Liver (tissue), 9 donors: ENCODE data around the gene PKD1. TPM values are rescaled to one million over a fixed set of nuclear protein-coding genes. Genes with fewer than 3 reads are reported as not detected.

Source experiments
- DNase-seq: peaks from one replicate; pipeline ENCODE4 v3.0.0-alpha.2; 2017; ENCODE audit warnings: low spot score
- H3K27ac ChIP-seq, 2 donors: one replicate each; pipeline ENCODE4 v1.7.0; 2013; ENCODE audit warnings: inconsistent platforms in 2 of 2, low read length in 2 of 2, control low read depth in 1 of 2, low read depth in 1 of 2, mild to moderate bottlenecking in 1 of 2
- H3K27me3 ChIP-seq, 4 donors: one replicate each; pipeline versions ENCODE4 v1.6.1 to v1.7.0; 2013; ENCODE audit warnings: low read length in 3 of 4, inconsistent platforms in 1 of 4, mild to moderate bottlenecking in 1 of 4, moderate library complexity in 1 of 4; ENCODE audit not compliant: control insufficient read depth in 4 of 4, insufficient read depth in 4 of 4
- H3K36me3 ChIP-seq, 4 donors: one replicate each; pipeline versions ENCODE4 v1.6.1 to v1.7.0; 2013; ENCODE audit warnings: low read length in 3 of 4, mild to moderate bottlenecking in 3 of 4, low read depth in 1 of 4, moderate library complexity in 1 of 4; ENCODE audit not compliant: control insufficient read depth in 4 of 4, insufficient read depth in 3 of 4
- H3K4me1 ChIP-seq, 4 donors: one replicate each; pipeline versions ENCODE4 v1.6.1 to v1.7.0; 2013; ENCODE audit warnings: low read length in 3 of 4, mild to moderate bottlenecking in 3 of 4, moderate library complexity in 1 of 4; ENCODE audit not compliant: control insufficient read depth in 4 of 4, insufficient read depth in 4 of 4
- H3K4me3 ChIP-seq, 3 donors: one replicate each; pipeline versions ENCODE4 v1.6.1 to v1.7.0; 2013; ENCODE audit warnings: low read length in 3 of 3, control low read depth in 1 of 3, low read depth in 1 of 3, mild to moderate bottlenecking in 1 of 3
- H3K9ac ChIP-seq, 2 donors: one replicate each; pipeline ENCODE4 v1.7.0; 2013; ENCODE audit warnings: low read length in 2 of 2, mild to moderate bottlenecking in 2 of 2, moderate library complexity in 2 of 2, control low read depth in 1 of 2, low read depth in 1 of 2
- H3K9me3 ChIP-seq, 4 donors: one replicate each; pipeline versions ENCODE4 v1.6.1 to v1.7.0; 2013; ENCODE audit warnings: low read length in 3 of 4; ENCODE audit not compliant: control insufficient read depth in 4 of 4
- CTCF ChIP-seq: fragments of 150-350 bp; IDR thresholded peaks from 2 replicates; pipeline ENCODE4 v1.5.1; 2017; ENCODE audit warnings: improper control_type of control experiment, low read depth, low read length; ENCODE audit not compliant: missing input control
- EGR1 ChIP-seq, 2 donors: IDR thresholded peaks; 2 replicates each; pipeline ENCODE4 v1.6.1; 2016 to 2018; ENCODE audit warnings: antibody characterized with exemption in 2 of 2, low read depth in 2 of 2
- FOXA1 ChIP-seq: IDR thresholded peaks from 2 replicates; pipeline ENCODE4 v1.6.1; 2016; ENCODE audit warnings: antibody characterized with exemption
- GABPA ChIP-seq, 2 donors: IDR thresholded peaks in 1 of 2; conservative IDR thresholded peaks in 1 of 2; 2 replicates each; pipeline ENCODE4 v1.6.1; 2016; ENCODE audit warnings: antibody characterized with exemption in 2 of 2, mild to moderate bottlenecking in 1 of 2, moderate library complexity in 1 of 2
- HNF4A ChIP-seq, 2 donors: conservative IDR thresholded peaks; 2 replicates each; pipeline ENCODE4 v1.6.1; 2016; ENCODE audit warnings: antibody characterized with exemption in 2 of 2, mild to moderate bottlenecking in 2 of 2
- NR2F2 ChIP-seq: IDR thresholded peaks from 2 replicates; pipeline ENCODE4 v1.6.1; 2016; ENCODE audit warnings: antibody characterized with exemption
- RAD21 ChIP-seq, 2 donors: IDR thresholded peaks; 2 replicates each; pipeline ENCODE4 v1.6.1; 2016; ENCODE audit warnings: antibody characterized with exemption in 2 of 2, mild to moderate bottlenecking in 2 of 2
- REST ChIP-seq: IDR thresholded peaks from 2 replicates; pipeline ENCODE4 v1.6.1; 2016; ENCODE audit warnings: antibody characterized with exemption, mild to moderate bottlenecking
- TAF1 ChIP-seq: conservative IDR thresholded peaks from 2 replicates; pipeline ENCODE4 v1.6.1; 2016; ENCODE audit warnings: antibody characterized with exemption, mild to moderate bottlenecking
- YY1 ChIP-seq: IDR thresholded peaks from 2 replicates; pipeline ENCODE4 v1.6.1; 2016; ENCODE audit warnings: antibody characterized with exemption, mild to moderate bottlenecking
- ZBTB33 ChIP-seq: IDR thresholded peaks from 2 replicates; pipeline ENCODE4 v1.6.1; 2016; ENCODE audit warnings: antibody characterized with exemption
- WGBS: extraction: QIAGEN DNeasy Blood & Tissue Kit; methylation state at CpG from one replicate; pipeline ENCODE4 v1.1.7; 2013; 5-methylcytosine and 5-hydroxymethylcytosine counted together
- polyA plus RNA-seq, 2 donors: library from polyadenylated mRNA; stranded (reverse) in 1 of 2; unstranded in 1 of 2; fragments of 200-250 nt in 1 of 2; fragments of >200 nt in 1 of 2; fragmentation: Nextera tagmentation in 1 of 2; extraction: Ambion mirVana in 1 of 2; gene quantifications; one replicate each; pipeline versions ENCODE4 v1.2.1 to v1.2.3, GENCODE V29; 2013 to 2015
- total RNA-seq, 2 donors: library from RNA; depleted of rRNA; stranded (reverse); fragments of >200 nt; gene quantifications; one replicate each; pipeline ENCODE4 v1.2.3, GENCODE V29; 2014
- TF ChIP-seq, protein P1 (sequence below): IDR thresholded peaks from 2 replicates; pipeline ENCODE4 v1.6.1; 2016; ENCODE audit warnings: antibody characterized with exemption
- donor health status: healthy.
- donor health status: healthy.
- donor health status: healthy.
- donor health status: healthy.
- donor health status: healthy.

PKD1 gene
- total and polyA plus RNA-seq, 4 donors: 8.0 to 58.4 (median 25.6) TPM

GRCh38 chr16:2056077-2056476, 79.6 kb downstream of the PKD1 start (continued):
- no peak for TF ChIP-seq TAF1
- no peak for TF ChIP-seq YY1
- TF ChIP-seq EGR1 (IDR thresholded peaks at IDR 0.05; ENCODE audit: low read depth in 2 of 2): no peak
- no peak for TF ChIP-seq REST
- no peak for TF ChIP-seq GABPA (IDR thresholded peaks at IDR 0.05 in 1 of 2, conservative IDR thresholded peaks at IDR 0.05 in 1 of 2)
- TF ChIP-seq NR2F2: no peak

DNA sequence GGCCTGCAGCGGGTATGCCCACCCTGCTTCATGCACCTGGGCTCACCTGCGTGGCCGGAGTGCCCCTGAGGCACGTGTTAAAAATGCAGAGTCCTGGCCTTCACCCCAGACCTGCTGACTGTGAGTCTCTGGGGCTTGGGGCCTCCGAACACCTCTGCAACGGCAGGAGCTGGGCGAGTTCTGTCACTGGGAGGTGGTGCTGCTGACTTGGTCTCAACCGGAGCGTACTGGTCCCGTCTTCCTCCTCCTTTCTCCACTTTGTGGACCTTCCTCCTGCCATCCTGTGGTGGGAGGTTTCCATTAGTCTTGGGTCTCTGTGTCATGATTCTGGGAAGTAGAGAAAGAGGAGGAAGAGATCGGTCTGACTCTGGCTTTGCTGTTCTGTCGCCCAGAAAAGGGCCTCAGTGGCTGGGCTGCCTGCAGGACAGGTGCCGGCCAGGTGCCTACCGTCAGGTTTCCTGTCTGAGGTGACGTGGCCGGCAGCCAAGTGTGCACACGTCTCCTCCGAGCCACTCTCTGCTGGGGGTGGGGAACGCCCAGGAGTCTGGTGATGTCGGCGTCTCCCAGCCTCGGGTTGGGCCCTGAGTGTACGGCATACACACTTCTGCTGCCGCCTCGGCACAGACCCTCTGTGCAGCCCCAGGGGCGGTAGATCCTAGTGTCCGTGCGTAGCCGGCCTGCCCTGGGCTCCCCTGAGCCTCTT, 81.0 kb downstream of the PKD1 start:
- no peak for TF ChIP-seq ZBTB33
- TF ChIP-seq, protein P1, sequence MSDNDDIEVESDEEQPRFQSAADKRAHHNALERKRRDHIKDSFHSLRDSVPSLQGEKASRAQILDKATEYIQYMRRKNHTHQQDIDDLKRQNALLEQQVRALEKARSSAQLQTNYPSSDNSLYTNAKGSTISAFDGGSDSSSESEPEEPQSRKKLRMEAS: no peak
- TF ChIP-seq GABPA (IDR thresholded peaks at IDR 0.05 in 1 of 2, conservative IDR thresholded peaks at IDR 0.05 in 1 of 2): no peak
- TF ChIP-seq HNF4A (conservative IDR thresholded peaks at IDR 0.05): no peak
- no peak for TF ChIP-seq REST
- no peak for TF ChIP-seq RAD21 (IDR thresholded peaks at IDR 0.05)
- TF ChIP-seq FOXA1: no peak
- no peak for TF ChIP-seq YY1
- no peak for TF ChIP-seq CTCF
- peaks cover 0 to 4% (median 3%) of the 10 kb centered on the region in 4 donors for H3K4me1 ChIP-seq
- no peaks in the 10 kb centered on the region for H3K9me3 ChIP-seq
- H3K36me3 ChIP-seq: peaks cover 6 to 48% (median 17%) of the 10 kb centered on the region in 4 donors
- H3K27me3 ChIP-seq: no peaks in the 10 kb centered on the region
- H3K4me3 ChIP-seq: no peak overlapping the region
- 78% methylated on average over 29 of the region's 29 CpGs for WGBS
- no peak overlapping the region for H3K9ac ChIP-seq
- DNase-seq: no peak
- no peak overlapping the region for H3K27ac ChIP-seq
